OCI-LY3 (cell line): Measurements from ENCODE around the gene NOD2.

Experiments used
- H2AFZ ChIP-seq: fragments of 200-600, 300-600 bp; shearing (Covaris generic); 2 replicates; pipeline ENCODE4 v1.6.0; 2014; ENCODE audit warnings: antibody characterized with exemption, low read depth, low read length
- H3K27ac ChIP-seq: fragments of 200-600, 300-600 bp; sonication (generic); 2 replicates; pipeline ENCODE4 v1.5.1; 2014; ENCODE audit warnings: mild to moderate bottlenecking, low read length, moderate library complexity, mixed read lengths
- H3K27me3 ChIP-seq: fragments of 200-600, 300-600 bp; sonication (generic); 2 replicates; pipeline ENCODE4 v1.6.1; 2014; ENCODE audit warnings: low read depth, low read length, mixed read lengths
- H3K36me3 ChIP-seq: fragments of 200-600, 300-600 bp; sonication (generic); replicated peaks from 2 replicates; pipeline ENCODE3; 2014; ENCODE audit warnings: low read depth, low read length, mixed read lengths
- H3K4me1 ChIP-seq: fragments of 300-600, 200-600 bp; sonication (generic); 2 replicates; pipeline ENCODE4 v1.6.1; 2014; ENCODE audit warnings: low read length, mixed read lengths
- H3K4me2 ChIP-seq: fragments of 200-600, 300-600 bp; sonication (generic); 2 replicates; pipeline ENCODE4 v1.6.1; 2014; ENCODE audit warnings: low read length, mixed read lengths
- H3K4me3 ChIP-seq: fragments of 300-600, 200-600 bp; sonication (generic); 2 replicates; pipeline ENCODE4 v1.5.1; 2014; ENCODE audit warnings: antibody characterized with exemption, mild to moderate bottlenecking, low read length, moderate library complexity
- H3K79me2 ChIP-seq: fragments of 300-600, 200-600 bp; shearing (Covaris generic); 2 replicates; pipeline ENCODE4 v1.6.1; 2014; ENCODE audit warnings: mild to moderate bottlenecking, low read length, mixed read lengths
- H3K9ac ChIP-seq: fragments of 300-600, 200-600 bp; shearing (Covaris generic); 2 replicates; pipeline ENCODE4 v1.6.0; 2014; ENCODE audit warnings: mild to moderate bottlenecking, low read length, moderate library complexity
- H3K9me3 ChIP-seq: fragments of 200-600, 300-600 bp; shearing (Covaris generic); 2 replicates; pipeline ENCODE4 v1.6.1; 2014; ENCODE audit warnings: low read length, mixed read lengths; ENCODE audit not compliant: insufficient read depth
- H4K20me1 ChIP-seq: fragments of 200-600, 300-600 bp; sonication (generic); 2 replicates; pipeline ENCODE4 v1.6.1; 2016; ENCODE audit warnings: low read length, mixed read lengths; ENCODE audit not compliant: insufficient read depth
- EZH2phosphoT487 ChIP-seq: fragments of 200-600 bp; shearing (Covaris generic); IDR thresholded peaks from 2 replicates; pipeline ENCODE4 v1.6.1; 2018; ENCODE audit warnings: antibody characterized with exemption, mixed run types, low read depth
- TF ChIP-seq, protein P1 (sequence below): fragments of 200-600, 300-600 bp; sonication (generic); IDR thresholded peaks from 2 replicates; pipeline ENCODE4 v1.5.1; 2014; ENCODE audit warnings: antibody characterized with exemption, low read length, low read depth

NOD2 gene

DNA sequence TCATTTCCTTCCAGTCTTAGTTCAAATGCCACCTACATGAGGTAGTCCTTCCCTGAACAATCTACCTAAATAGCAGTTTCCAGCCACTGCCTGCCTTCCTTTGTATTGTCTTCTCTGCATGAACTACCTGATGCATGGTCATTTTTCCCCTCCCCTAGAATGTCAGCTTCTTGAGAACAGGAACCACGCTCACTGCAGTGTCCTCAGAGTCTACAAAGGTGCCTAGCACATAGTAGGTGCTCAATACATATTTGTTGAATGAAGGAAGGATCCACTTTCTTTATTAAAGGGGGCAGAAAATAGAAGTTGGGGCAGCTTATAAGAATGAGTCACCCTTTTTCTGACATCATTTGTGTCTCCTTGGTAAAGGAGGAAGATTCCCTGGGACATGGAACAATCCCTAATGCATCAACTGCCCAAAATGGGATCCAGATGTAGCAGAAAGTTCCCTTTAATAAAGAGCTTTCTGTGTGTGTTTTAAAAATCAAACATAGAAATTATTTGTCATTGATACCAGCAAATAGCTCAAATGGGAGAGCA lies 44.1 kb downstream of the NOD2 start:
- Histone ChIP-seq H4K20me1 (no peaks in the 10 kb centered on the region), H3K9ac (no peak overlapping the region), H3K27ac (no peak overlapping the region), H3K27me3 (no peaks in the 10 kb centered on the region), H3K9me3 (no peaks in the 10 kb centered on the region), H3K36me3 (no peaks in the 10 kb centered on the region), H3K79me2 (no peaks in the 10 kb centered on the region), H3K4me1 (peaks cover 5% of the 10 kb centered on the region; the same call in 1 of the 2 replicates), H2AFZ (no peak overlapping the region), H3K4me2 (no peak overlapping the region), H3K4me3 (no peak overlapping the region)
- TF ChIP-seq EZH2phosphoT487, result no peak
- TF ChIP-seq, protein P1, sequence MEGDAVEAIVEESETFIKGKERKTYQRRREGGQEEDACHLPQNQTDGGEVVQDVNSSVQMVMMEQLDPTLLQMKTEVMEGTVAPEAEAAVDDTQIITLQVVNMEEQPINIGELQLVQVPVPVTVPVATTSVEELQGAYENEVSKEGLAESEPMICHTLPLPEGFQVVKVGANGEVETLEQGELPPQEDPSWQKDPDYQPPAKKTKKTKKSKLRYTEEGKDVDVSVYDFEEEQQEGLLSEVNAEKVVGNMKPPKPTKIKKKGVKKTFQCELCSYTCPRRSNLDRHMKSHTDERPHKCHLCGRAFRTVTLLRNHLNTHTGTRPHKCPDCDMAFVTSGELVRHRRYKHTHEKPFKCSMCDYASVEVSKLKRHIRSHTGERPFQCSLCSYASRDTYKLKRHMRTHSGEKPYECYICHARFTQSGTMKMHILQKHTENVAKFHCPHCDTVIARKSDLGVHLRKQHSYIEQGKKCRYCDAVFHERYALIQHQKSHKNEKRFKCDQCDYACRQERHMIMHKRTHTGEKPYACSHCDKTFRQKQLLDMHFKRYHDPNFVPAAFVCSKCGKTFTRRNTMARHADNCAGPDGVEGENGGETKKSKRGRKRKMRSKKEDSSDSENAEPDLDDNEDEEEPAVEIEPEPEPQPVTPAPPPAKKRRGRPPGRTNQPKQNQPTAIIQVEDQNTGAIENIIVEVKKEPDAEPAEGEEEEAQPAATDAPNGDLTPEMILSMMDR, result no peak

DNA sequence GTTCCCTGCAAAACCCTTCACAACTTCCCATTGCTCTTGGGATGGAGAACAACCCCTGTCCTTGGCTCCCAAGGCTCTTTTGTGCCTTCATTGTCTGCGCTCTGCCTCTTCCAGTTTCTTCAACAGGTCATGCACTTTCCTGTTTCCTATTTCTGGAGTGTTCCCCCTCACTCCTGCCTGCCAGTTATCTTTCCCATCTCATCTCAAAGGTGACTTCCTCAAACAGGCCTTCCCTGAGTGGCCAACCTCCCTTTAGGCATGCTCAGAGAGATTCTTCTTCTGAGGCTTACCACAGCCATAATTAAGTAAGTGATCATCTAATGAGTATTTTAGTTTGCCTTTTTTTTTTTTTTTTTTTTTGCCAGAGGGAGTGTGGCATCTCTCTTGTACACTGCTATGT lies 45.6 kb downstream of the NOD2 start:
- H2AFZ ChIP-seq, result no peak overlapping the region
- no peak overlapping the region for H3K4me3 ChIP-seq
- no peaks in the 10 kb centered on the region for H3K9me3 ChIP-seq
- no peaks in the 10 kb centered on the region for H3K27me3 ChIP-seq
- no peak overlapping the region for H3K4me2 ChIP-seq
- H3K27ac ChIP-seq, result no peak overlapping the region
- no peak overlapping the region for H3K9ac ChIP-seq
- no peaks in the 10 kb centered on the region; the same call in 1 of the 2 replicates for H3K79me2 ChIP-seq
- H3K4me1 ChIP-seq, result peaks cover 11% of the 10 kb centered on the region
- no peaks in the 10 kb centered on the region for H3K36me3 ChIP-seq
- no peaks in the 10 kb centered on the region for H4K20me1 ChIP-seq
- TF ChIP-seq, protein P1, result no peak
- no peak for TF ChIP-seq EZH2phosphoT487

DNA sequence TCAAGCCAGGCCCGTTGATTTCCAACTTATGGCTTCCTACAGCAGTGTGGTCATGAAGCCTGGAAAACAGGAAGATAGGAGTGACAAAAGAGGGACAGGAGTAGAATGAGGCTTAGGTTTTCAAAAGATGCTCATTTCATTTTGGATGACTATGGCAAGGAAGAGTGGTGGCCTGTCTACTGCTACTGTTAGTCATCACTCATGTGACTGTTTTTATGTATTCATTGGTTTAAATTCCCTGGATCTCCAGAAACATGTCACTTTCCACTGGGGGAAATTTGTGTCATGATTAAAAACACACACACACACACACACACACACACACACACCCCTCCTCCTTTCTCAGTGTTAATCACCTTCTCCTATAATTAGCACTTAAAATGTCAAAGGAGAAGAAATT lies 47.3 kb downstream of the NOD2 start:
- Histone ChIP-seq H3K9ac (peak overlapping the region; percentile 52; the same call in 1 of the 2 replicates), H3K36me3 (no peaks in the 10 kb centered on the region), H3K79me2 (no peaks in the 10 kb centered on the region; the same call in 1 of the 2 replicates), H3K4me2 (peak overlapping the region; percentile 96), H3K4me3 (peak overlapping the region; percentile 86), H3K27ac (no peak overlapping the region), H3K9me3 (no peaks in the 10 kb centered on the region), H4K20me1 (no peaks in the 10 kb centered on the region), H3K27me3 (no peaks in the 10 kb centered on the region), H3K4me1 (peaks cover 11% of the 10 kb centered on the region), H2AFZ (no peak overlapping the region)
- TF ChIP-seq, protein P1, result no peak
- no peak for TF ChIP-seq EZH2phosphoT487

DNA sequence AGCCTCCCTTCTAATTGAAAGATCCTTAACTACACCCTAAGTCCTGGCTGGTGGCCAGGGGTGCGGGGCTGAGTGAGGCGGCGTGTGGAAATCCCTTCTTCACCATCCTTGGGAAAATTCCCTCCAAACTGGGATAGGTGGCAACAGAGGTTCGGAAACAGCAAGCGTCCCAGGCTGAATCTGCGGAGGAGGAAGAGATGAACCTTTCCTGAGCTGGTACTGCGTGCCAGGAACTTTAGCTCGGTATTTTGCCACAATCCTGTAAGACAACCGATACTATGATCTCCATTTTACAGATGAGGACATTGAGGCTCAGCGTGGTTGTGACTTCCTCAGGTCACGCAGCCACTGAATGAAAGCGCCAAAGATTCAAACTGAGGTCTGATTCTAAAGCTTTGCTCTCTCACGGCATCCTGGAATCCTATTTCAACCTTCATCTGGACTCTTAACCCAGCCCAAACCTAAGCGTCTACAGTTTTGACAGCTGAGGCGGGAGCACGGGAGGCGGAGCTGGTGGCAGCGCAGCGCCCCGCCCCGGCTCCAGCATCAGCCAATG lies 47.9 kb downstream of the NOD2 start:
- Histone ChIP-seq H3K4me3 (peak overlapping the region; percentile 86), H3K79me2 (no peaks in the 10 kb centered on the region; the same call in 1 of the 2 replicates), H3K4me1 (peaks cover 11% of the 10 kb centered on the region), H3K36me3 (no peaks in the 10 kb centered on the region), H4K20me1 (no peaks in the 10 kb centered on the region), H3K9me3 (no peaks in the 10 kb centered on the region), H3K27me3 (no peaks in the 10 kb centered on the region), H3K9ac (peak overlapping the region; percentile 52), H3K27ac (no peak overlapping the region), H2AFZ (peak overlapping the region; percentile 98), H3K4me2 (peak overlapping the region; percentile 96)
- TF ChIP-seq EZH2phosphoT487, result no peak
- TF ChIP-seq, protein P1, result no peak
